Activated CD4-positive, alpha-beta T cell treated with anti-CD3 and anti-CD28 coated beads for 36 hours (primary cell): ENCODE results near the gene HOPX. TPM values are rescaled to one million over a fixed set of nuclear protein-coding genes. Genes with fewer than 3 reads are reported as not detected.

Source experiments
- ATAC-seq: fragments of 200-7000 bp; cut with Tn5 transposase; one replicate; pipeline ENCODE4 v1.10.0; 2021; ENCODE audit warnings: mild to moderate bottlenecking, moderate library complexity
- CTCF ChIA-PET: fragments of 350-600 bp; sonication (Branson Sonifier 250); formaldehyde crosslinking; loops from one replicate; lab custom pipeline; 2021; ENCODE audit warnings: antibody characterized with exemption; lab: Charles Lee
- POLR2A ChIA-PET: fragments of 350-600 bp; sonication (Branson Sonifier 250); formaldehyde crosslinking; loops from one replicate; lab custom pipeline; 2021; ENCODE audit warnings: antibody characterized with exemption, inconsistent platforms; lab: Charles Lee
- DNase-seq: peaks from one replicate; pipeline ENCODE4 v3.0.0-alpha.2; 2020
- H3K27ac Mint-ChIP-seq: one replicate; pipeline ENCODE4 v1.8.0; 2021; ENCODE audit warnings: mixed read lengths
- H3K27me3 Mint-ChIP-seq: one replicate; pipeline ENCODE4 v1.8.0; 2021; ENCODE audit warnings: mixed read lengths
- H3K36me3 Mint-ChIP-seq: one replicate; pipeline ENCODE4 v1.8.0; 2021; ENCODE audit warnings: low read depth, mixed read lengths
- H3K4me1 Mint-ChIP-seq: one replicate; pipeline ENCODE4 v1.8.0; 2021; ENCODE audit warnings: mixed read lengths
- H3K4me3 Mint-ChIP-seq: one replicate; pipeline ENCODE4 v1.8.0; 2021; ENCODE audit warnings: mild to moderate bottlenecking, moderate library complexity, mixed read lengths
- H3K9me3 Mint-ChIP-seq: one replicate; pipeline ENCODE4 v1.8.0; 2021; ENCODE audit warnings: low read depth, mixed read lengths
- intact Hi-C, 2 experiments: fragments of 100-400 bp; cut with DNase I in 1 of 2; cut with micrococcal nuclease in 1 of 2; formaldehyde crosslinking; loops; one replicate each; pipeline versions ENCODE4 v1.14.2 to v1.15.1; 2022 to 2024; cut with DNase I, micrococcal nuclease
- total RNA-seq, 2 experiments: library from RNA; stranded (reverse); gene quantifications; one replicate each; pipeline ENCODE4 v1.2.3, GENCODE V29; 2021

The HOPX gene
- total RNA-seq, 2 experiments from 2014 or later: 56.3 to 83.9 TPM

DNA sequence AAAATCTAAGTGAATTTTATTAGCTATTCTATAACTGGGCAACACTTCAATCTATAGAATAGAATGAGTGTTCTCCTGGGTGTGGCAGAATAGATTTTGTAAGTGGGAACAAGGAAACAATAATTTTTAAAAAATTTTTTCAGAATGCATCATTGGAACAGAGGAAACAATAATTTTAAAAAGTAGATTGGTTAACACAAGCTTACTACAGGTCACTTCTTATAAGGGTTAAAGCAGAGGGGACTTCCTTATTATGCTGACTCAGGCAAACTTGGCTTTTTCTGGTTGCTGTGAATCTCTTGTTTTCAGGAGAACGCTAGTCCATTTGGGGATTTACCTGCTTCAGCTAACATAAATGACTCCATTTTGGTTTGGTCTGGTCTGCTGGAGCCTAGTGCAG is 52.5 kb downstream of the HOPX start:
- no peak overlapping the region for H3K27ac Mint-ChIP-seq
- DNase-seq (no peak), ATAC-seq (no peak)
- ChIA-PET POLR2A (no interaction called here), CTCF (interaction anchor here (1.2 to 1.6 kb wide), 2 partner anchors 12 to 208 kb away, joined by 3 to 7 read pairs; no protein-coding TSS in a partner anchor)
- intact Hi-C loops: no loop called here
- no peak overlapping the region for H3K4me3 Mint-ChIP-seq
- H3K9me3 Mint-ChIP-seq: peaks cover 14% of the 10 kb centered on the region
- no peaks in the 10 kb centered on the region for H3K27me3 Mint-ChIP-seq
- peaks cover 5% of the 10 kb centered on the region for H3K4me1 Mint-ChIP-seq
- H3K36me3 Mint-ChIP-seq: peaks cover 10% of the 10 kb centered on the region

DNA sequence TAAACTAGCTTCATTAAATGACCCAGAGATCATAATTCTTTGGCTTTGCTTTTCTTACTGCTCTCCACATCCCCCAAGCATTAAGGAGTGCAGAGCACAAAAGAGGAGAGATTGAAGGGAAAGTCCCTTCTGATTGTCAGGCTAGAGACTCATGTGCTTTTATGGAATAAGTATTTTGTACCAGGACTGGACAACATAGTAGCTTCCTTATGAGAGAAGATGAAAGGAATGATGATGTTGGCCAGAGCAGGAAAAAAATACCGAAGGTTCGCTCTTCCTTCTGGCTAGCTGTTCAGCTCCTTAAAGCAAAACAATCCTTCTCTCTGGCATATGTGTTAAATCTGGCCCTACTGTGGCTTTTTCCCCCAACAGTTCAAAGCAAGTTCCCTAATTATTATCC is 53.1 kb downstream of the HOPX start:
- Mint-ChIP-seq H3K9me3 (peaks cover 15% of the 10 kb centered on the region), H3K27me3 (no peaks in the 10 kb centered on the region), H3K36me3 (peaks cover 11% of the 10 kb centered on the region), H3K27ac (no peak overlapping the region), H3K4me3 (no peak overlapping the region), H3K4me1 (peaks cover 5% of the 10 kb centered on the region)
- intact Hi-C loops: no loop called here
- no peak for ATAC-seq
- no peak for DNase-seq
- CTCF ChIA-PET: interaction anchor here (0.6 to 1.6 kb wide), 5 partner anchors 13 to 586 kb away, joined by 3 to 7 read pairs (median 4); no protein-coding TSS in a partner anchor
- POLR2A ChIA-PET: no interaction called here

DNA sequence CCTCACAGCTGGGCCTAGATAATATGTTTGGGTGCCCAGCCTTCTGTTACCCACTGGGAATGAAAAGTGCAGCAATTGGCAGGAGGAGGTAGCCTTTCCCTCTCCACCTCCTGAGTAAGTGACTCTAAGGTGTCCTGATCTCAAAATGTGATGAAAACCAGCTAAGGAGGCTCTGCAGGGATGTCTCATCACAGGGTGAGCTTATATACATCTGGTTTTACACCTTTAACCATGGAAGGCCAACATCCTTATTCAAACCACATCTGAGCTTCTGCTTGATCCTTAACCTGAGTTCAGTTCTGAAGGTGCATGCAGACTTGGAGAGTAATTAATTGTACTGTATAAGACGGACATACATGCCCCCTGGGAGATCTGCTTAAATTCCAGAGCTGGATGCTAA is 53.7 kb downstream of the HOPX start:
- peaks cover 11% of the 10 kb centered on the region for H3K36me3 Mint-ChIP-seq

DNA sequence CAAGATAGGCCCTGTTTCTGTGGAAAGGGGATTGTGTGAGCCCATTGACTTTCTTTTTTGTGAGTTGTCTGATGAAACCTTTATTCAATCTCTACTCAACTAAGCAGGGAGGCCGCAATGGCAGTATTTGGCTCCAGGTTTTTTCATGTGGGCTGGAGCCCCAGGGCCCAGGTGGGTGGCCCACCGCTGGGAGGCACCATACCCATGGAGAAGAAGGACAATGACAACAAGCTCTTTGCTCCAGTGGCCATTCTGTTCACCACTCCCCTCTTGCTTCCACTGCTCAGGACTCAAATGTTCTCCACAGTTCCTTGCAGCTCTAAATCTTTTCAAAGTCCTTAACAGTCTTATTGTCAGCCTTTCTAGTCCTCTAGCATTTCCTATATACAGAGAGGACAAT is 54.1 kb downstream of the HOPX start:
- peaks cover 11% of the 10 kb centered on the region for H3K36me3 Mint-ChIP-seq
- intact Hi-C loops: no loop called here
- DNase-seq (peak; percentile 27), ATAC-seq (no peak)
- ChIA-PET CTCF (interaction anchor here (0.6 to 1.0 kb wide), 3 partner anchors 43 to 326 kb away, joined by 4 read pairs; no protein-coding TSS in a partner anchor), POLR2A (no interaction called here)
- peaks cover 5% of the 10 kb centered on the region for H3K4me1 Mint-ChIP-seq
- H3K27me3 Mint-ChIP-seq: no peaks in the 10 kb centered on the region
- H3K9me3 Mint-ChIP-seq: peaks cover 15% of the 10 kb centered on the region
- H3K27ac Mint-ChIP-seq: no peak overlapping the region
- H3K4me3 Mint-ChIP-seq: no peak overlapping the region

More for the DNA sequence above, 53.7 kb downstream of the HOPX start:
- no peak overlapping the region for H3K27ac Mint-ChIP-seq
- no peak for DNase-seq
- intact Hi-C loops: no loop called here
- H3K27me3 Mint-ChIP-seq: no peaks in the 10 kb centered on the region
- H3K4me1 Mint-ChIP-seq: peaks cover 5% of the 10 kb centered on the region
- H3K9me3 Mint-ChIP-seq: peaks cover 15% of the 10 kb centered on the region
- ATAC-seq: no peak
- ChIA-PET POLR2A (no interaction called here), CTCF (interaction anchor here (0.6 to 1.6 kb wide), 5 partner anchors 14 to 325 kb away, joined by 4 to 7 read pairs (median 4); no protein-coding TSS in a partner anchor)
- H3K4me3 Mint-ChIP-seq: no peak overlapping the region

DNA sequence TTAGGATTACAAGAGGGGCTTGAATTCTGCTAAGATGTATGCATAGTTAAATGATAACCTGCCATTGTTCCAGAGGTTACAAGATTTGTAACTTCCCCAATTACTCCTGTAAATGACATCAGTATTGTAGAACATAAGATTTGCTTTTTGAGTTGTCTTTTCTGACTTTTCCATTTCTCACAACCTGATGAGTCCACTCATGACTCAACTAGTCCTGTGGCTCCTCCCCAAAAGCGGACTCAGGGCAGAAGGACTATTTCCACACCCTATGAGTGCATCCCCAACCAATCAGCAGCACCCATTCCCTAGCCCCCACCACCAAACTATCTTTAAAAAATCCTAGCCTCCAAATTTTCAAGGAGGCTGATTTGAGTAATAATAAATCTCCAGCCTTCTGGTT is 54.7 kb downstream of the HOPX start:
- DNase-seq (no peak), ATAC-seq (peak; percentile 60)
- Mint-ChIP-seq H3K4me3 (no peak overlapping the region), H3K36me3 (peaks cover 11% of the 10 kb centered on the region), H3K27me3 (peaks cover 4% of the 10 kb centered on the region), H3K27ac (no peak overlapping the region), H3K4me1 (peaks cover 5% of the 10 kb centered on the region), H3K9me3 (peaks cover 15% of the 10 kb centered on the region)
- CTCF ChIA-PET: no interaction called here
- POLR2A ChIA-PET: no interaction called here
- intact Hi-C loops: no loop called here

DNA sequence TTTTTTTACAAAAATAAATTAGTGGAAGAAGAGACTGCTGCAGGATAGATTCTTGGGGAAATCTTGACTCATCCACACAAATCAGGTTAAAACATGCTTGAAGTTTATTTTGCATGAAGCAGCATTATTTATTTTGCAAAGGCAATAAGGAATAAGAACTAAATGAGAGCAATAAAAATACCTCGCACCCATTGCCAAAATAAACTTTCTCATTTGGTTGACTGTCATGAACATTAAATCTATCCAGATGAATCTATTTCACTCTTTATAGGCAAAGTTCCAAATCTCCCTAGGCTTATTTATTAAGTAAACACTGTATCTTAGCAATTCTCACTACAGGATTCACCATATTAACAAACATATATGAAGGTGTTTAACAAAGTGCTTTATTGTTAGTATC is 58.9 kb downstream of the HOPX start:
- CTCF ChIA-PET: no interaction called here
- DNase-seq: no peak
- H3K9me3 Mint-ChIP-seq: peaks cover 15% of the 10 kb centered on the region
- H3K36me3 Mint-ChIP-seq: peaks cover 11% of the 10 kb centered on the region
- H3K27ac Mint-ChIP-seq: no peak overlapping the region
- H3K4me1 Mint-ChIP-seq: no peaks in the 10 kb centered on the region
- POLR2A ChIA-PET: no interaction called here
- ATAC-seq: no peak
- H3K4me3 Mint-ChIP-seq: no peak overlapping the region
- intact Hi-C loops: no loop called here
- peaks cover 5% of the 10 kb centered on the region for H3K27me3 Mint-ChIP-seq

DNA sequence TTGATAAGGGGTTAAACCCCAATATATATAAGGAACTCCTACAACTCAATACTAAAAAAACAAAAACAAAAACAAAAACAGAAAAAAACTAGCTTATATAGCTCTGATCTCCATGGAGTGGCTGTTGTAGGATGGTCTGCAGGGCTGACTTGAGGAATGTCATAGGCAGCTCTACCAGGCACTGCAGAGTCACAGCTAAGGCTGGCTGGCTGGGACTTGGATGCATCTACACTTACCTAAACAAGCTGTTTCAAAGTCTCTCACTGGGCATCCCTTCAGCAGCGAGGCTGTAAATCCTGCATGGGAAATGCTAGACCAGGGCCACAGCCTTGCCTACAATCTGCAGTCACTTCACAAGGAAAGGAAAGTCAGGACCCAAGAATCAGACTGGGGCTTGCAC is 61.3 kb downstream of the HOPX start:
- Mint-ChIP-seq H3K4me1 (no peaks in the 10 kb centered on the region), H3K9me3 (peaks cover 6% of the 10 kb centered on the region), H3K36me3 (peaks cover 6% of the 10 kb centered on the region), H3K27ac (no peak overlapping the region), H3K27me3 (peaks cover 9% of the 10 kb centered on the region), H3K4me3 (no peak overlapping the region)
- no peak for DNase-seq
- CTCF ChIA-PET: interaction anchor here (0.6 to 1.3 kb wide), 5 partner anchors 22 to 672 kb away, joined by 3 to 4 read pairs (median 3); no protein-coding TSS in a partner anchor
- ATAC-seq: no peak
- intact Hi-C loops: no loop called here
- POLR2A ChIA-PET: no interaction called here

DNA sequence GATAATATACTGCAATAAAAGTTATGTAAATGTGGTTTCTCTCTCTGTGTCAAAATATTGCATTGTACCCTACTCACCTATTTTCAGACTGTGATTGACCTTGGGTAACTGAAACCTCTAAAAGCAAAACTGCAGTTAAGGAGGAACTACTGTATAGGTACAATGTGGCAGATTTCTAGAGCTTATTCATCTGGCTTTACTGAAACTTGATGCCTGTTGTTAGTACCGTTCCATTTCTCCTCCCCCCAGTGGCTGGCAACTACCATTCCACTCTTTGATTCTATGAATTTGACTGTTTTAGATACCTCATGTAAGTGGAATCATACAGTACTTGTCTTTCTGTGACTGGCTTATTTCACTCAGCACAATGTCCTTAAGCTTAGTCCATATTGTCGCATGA is 61.9 kb downstream of the HOPX start:
- no peaks in the 10 kb centered on the region for H3K4me1 Mint-ChIP-seq
- H3K4me3 Mint-ChIP-seq: no peak overlapping the region
- CTCF ChIA-PET: interaction anchor here (0.6 to 1.3 kb wide), 4 partner anchors 23 to 221 kb away, joined by 3 to 4 read pairs (median 4); no protein-coding TSS in a partner anchor
- intact Hi-C loops: no loop called here
- H3K9me3 Mint-ChIP-seq: peaks cover 6% of the 10 kb centered on the region
- DNase-seq (peak; percentile 30), ATAC-seq (peak; percentile 91)
- peaks cover 6% of the 10 kb centered on the region for H3K36me3 Mint-ChIP-seq
- H3K27ac Mint-ChIP-seq: no peak overlapping the region
- POLR2A ChIA-PET: no interaction called here
- peaks cover 9% of the 10 kb centered on the region for H3K27me3 Mint-ChIP-seq

DNA sequence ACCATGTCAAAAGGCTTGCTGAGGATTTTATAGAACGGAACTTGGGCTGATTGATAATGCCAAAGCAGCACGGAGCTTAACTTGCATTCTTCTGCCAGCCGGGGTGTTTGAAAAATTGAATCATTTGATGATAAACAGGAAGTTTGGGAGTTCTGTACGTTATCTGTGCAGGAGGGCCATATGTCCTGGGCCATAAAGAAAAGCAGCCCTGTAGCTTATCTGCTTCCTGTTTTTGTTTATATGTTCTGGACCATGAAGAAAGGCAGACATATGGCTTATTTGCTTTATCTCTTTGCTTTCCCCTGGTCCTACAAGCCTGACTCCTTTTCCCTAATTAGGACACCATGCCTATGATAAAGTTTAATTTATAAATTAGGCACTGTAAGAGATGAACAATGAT is 62.4 kb downstream of the HOPX start:
- POLR2A ChIA-PET: no interaction called here
- CTCF ChIA-PET: interaction anchor here (0.6 to 1.3 kb wide), 5 partner anchors 23 to 221 kb away, joined by 3 to 4 read pairs (median 3); no protein-coding TSS in a partner anchor

DNA sequence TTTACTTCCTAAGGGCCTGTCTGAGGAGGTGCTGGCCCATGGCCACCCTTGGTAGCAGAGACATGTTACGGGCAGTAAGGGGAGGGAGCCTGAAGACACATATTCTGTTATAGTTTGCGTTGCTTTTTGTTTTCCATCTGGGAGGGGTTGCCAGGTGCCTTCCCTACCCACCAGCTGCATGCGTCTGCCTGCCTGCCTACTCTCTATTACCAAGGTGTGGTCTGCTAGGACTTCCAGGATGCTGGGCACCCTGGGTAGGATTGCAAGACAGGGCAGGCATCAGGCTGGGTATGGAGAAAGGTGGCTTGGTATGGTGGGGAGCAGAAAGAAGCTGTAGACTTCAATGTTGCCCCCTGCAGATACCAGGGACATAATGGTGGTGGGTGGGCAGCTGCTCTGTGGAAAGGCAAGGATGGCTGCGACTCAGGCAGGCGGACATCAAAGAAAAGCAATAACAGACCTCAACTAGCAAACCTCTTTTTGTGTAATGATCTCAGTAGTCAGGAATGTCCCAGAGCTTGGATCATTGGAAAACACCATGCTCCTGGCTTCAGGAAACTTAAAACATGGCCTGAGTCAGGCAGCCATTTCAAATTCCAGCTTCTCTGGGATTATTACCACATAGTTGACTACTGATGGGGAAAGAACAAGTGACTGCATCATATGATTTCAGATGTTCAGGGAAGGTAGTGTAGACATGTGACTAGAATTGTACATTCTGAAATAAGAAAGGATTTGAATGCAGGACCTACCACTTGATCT is 67.8 kb downstream of the HOPX start:
- no peak for DNase-seq
- POLR2A ChIA-PET: no interaction called here
- no peaks in the 10 kb centered on the region for H3K36me3 Mint-ChIP-seq
- CTCF ChIA-PET: interaction anchor here (0.8 kb wide), 1 partner anchor 12 kb away, joined by 3 read pairs; no protein-coding TSS in a partner anchor
- H3K27me3 Mint-ChIP-seq: peaks cover 5% of the 10 kb centered on the region
- H3K27ac Mint-ChIP-seq: no peak overlapping the region
- H3K4me3 Mint-ChIP-seq: no peak overlapping the region
- no peaks in the 10 kb centered on the region for H3K4me1 Mint-ChIP-seq
- no peaks in the 10 kb centered on the region for H3K9me3 Mint-ChIP-seq
- ATAC-seq: no peak
- intact Hi-C loops: no loop called here

More for the DNA sequence above, 62.4 kb downstream of the HOPX start:
- peaks cover 9% of the 10 kb centered on the region for H3K27me3 Mint-ChIP-seq
- H3K4me1 Mint-ChIP-seq: no peaks in the 10 kb centered on the region
- no peak overlapping the region for H3K27ac Mint-ChIP-seq
- peaks cover 3% of the 10 kb centered on the region for H3K9me3 Mint-ChIP-seq
- peaks cover 3% of the 10 kb centered on the region for H3K36me3 Mint-ChIP-seq
- DNase-seq: no peak
- H3K4me3 Mint-ChIP-seq: no peak overlapping the region
- intact Hi-C loops: no loop called here
- ATAC-seq: no peak

DNA sequence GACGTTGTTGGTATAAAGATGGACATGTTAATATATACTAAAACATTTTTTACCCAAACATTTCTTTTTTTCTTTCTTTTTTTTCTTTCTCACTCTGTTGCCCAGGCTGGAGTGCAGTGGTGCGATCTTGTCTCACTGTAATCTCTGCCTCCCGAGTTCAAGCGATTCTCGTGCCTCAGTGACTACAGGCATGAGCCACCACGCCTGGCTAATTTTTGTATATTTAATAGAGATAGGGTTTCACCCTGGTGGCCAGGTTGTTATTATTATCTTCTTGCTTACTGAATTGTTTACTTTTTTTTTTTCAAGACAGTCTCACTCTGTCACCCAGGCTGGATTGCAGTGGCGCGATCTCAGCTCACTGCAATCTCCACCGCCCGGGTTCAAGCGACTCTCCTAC is 68.8 kb downstream of the HOPX start:
- Mint-ChIP-seq H3K4me3 (no peak overlapping the region), H3K4me1 (no peaks in the 10 kb centered on the region), H3K27me3 (peaks cover 3% of the 10 kb centered on the region), H3K27ac (no peak overlapping the region), H3K9me3 (no peaks in the 10 kb centered on the region), H3K36me3 (no peaks in the 10 kb centered on the region)
- ATAC-seq: no peak
- DNase-seq: no peak
- CTCF ChIA-PET: no interaction called here
- intact Hi-C loops: no loop called here
- POLR2A ChIA-PET: interaction anchor here (0.6 kb wide), 1 partner anchor 316 kb away, joined by 3 read pairs; no protein-coding TSS in a partner anchor

DNA sequence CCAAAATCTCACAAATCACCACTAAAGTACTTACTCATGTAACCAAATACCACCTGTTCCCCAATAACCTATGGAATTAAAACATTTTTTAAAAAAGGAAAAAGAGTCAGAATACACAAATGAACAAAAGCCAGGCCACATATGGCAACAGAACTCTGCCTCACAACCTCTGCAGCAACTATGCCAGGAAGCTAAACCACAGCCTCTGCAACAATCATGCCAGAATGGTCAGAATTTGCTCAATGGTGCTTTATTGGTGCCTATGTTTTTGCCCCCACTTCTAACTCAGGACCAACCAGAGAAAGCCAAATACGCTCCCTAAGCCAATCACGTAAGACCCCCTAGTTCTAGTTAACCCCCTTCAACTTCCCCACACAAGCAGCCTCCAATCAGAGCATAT is 69.6 kb downstream of the HOPX start:
- Mint-ChIP-seq H3K9me3 (no peaks in the 10 kb centered on the region), H3K27ac (no peak overlapping the region), H3K36me3 (no peaks in the 10 kb centered on the region), H3K4me3 (no peak overlapping the region), H3K27me3 (peaks cover 7% of the 10 kb centered on the region), H3K4me1 (no peaks in the 10 kb centered on the region)
- ATAC-seq (peak; percentile 19), DNase-seq (no peak)
- ChIA-PET CTCF (no interaction called here), POLR2A (no interaction called here)
- intact Hi-C loops: no loop called here
